HG02981 (cell line): ENCODE results near the gene PRKD2.

Experiments
- ATAC-seq: cut with Tn5 transposase; IDR thresholded peaks from one replicate; pipeline ENCODE4 v1.9.1; 2021; ENCODE audit warnings: mild to moderate bottlenecking, moderate library complexity; ENCODE audit not compliant: unreplicated experiment

The PRKD2 gene

GRCh38 chr19:46742926-46743480 is 26.1 kb upstream of the PRKD2 start:
- no peak for ATAC-seq

GRCh38 chr19:46741447-46741846 is 24.5 kb upstream of the PRKD2 start:
- ATAC-seq, result no peak

DNA sequence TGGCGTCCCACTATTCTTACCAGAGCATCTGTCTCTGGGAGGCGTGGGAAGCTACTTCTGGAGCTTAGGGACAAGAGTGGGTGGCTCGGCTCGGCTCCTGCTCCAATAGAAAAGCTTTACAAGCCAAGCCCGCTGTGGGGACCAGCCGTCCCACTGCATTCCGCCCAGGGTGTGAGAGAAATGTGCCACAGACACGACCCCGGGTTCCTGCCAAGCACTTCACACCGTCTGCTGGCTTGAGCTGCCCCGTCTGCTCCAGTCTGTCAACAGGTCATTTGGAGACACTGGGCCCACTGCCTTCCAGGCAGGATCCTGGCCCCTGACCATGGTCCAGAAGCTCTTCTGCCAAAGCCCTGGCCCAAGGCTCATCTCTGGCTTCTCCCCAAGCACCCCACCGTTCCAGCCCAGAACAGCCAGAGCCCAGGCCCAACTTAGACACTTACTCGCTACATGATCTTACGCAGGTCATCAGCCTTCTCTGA is 22.4 kb upstream of the PRKD2 start:
- no peak for ATAC-seq

GRCh38 chr19:46737761-46738171 is 20.9 kb upstream of the PRKD2 start:
- no peak for ATAC-seq

GRCh38 chr19:46737298-46737654 is 20.4 kb upstream of the PRKD2 start:
- ATAC-seq, result no peak

DNA sequence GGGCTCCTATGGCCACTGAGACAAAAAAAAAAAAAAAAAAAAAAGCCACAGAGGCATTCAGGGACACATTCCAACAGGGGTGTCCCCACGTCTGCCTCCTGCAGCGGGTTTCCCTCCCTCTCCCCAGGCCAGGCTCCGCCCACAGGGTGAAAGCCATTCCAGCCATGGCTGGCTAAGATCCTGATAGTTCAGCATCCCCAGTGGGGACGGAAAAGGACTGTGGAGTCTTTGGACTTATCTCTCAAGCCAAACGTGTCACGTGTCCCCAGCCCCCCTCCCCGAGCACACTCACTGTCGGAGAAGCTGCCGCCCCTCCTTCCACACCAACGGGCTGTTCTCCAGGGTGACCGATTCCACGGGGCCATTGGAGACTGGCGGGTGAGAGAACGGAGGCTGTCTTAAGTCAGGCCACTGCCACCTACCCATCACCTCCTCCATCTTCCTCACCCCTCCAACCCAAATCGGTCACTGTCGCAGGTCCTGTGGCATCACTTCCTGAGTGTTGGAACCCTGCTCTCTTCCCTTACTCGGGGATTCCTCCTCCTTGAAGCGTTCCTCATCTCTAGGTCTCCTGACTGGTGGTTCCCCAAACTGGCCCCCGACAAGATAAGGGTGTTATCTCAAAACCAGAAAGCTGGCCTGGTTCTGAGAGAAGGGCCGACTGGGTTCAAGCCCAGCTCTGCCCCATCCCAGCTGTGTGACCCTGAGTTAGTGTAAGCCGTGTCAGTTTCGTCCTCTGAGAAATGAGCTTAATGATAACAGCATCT is 19.8 kb upstream of the PRKD2 start:
- ATAC-seq, result no peak

DNA sequence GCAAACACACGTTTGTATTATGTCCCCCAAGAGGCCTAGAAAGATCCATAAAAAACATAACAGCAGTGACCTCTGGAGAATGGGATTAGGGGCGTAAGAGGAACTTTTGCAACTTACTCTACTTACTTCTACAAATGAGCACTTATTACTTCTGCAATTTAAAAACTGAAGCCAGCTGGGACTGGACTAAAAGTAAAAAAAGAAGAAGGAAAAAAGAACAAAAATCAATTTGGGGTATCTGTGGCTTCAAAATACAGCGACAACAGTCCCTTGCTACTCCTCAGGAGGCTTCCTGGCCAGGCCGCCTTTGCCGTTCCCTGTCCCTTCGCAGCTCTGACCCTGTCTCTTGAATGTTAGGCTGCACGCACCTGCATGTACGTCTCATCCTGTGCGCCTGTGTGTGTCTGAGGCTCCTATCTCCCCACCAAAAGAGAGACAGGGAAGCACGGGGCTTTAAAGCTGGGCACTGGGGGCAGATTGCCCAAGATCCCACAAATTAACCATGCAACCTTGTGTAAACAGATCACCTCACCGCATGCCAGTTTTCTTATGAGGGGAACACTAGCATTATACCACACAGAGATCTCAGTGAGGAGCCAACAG is 16.9 kb upstream of the PRKD2 start:
- no peak for ATAC-seq

- ATAC-seq, result no peak
These were observed 16.2 kb upstream of the PRKD2 start for GRCh38 chr19:46732966-46733689.

GRCh38 chr19:46732172-46732938 is 15.4 kb upstream of the PRKD2 start:
- no peak for ATAC-seq

DNA sequence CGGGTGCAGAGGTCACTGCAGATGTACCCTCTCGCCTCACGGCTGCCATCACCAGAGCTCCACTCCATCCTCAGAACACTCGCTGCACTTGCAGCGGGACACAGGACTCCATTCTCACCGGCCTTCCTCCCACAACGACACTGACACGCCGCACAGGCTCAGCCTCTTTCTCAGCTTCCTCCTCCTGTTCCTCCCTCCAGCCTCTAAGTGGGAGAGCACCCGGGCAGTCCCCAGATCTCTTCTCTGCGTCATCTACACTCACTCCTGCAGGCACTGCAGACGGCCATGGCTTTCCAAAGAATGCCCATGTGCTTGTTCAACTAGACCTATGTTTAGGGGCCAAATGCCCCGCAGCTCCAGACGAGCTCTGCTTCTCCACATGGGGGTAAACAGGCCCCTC is 14.7 kb upstream of the PRKD2 start:
- ATAC-seq, result no peak

GRCh38 chr19:46731007-46731501 is 14.1 kb upstream of the PRKD2 start:
- ATAC-seq, result no peak

DNA sequence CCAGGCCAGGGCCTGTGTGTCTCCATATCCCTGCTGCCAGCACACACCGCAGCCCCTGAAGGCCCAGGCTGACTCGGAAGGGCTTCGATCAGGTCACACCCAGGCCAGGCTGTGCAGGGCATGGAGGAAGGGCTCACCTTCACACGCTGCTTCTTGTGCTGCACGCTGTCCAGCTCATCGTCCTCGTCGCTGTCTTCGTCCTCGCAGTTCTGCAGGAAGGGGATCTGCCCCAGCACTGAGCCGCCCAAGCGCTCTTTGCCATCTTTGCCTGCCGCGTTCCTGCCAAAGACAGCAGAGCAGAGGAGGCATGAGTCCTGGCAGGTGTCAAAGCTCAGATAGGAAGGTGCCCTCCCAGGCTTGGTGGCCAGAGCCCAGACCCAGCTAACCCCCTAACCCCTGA is 13.7 kb upstream of the PRKD2 start:
- ATAC-seq, result no peak

GRCh38 chr19:46730187-46730586 is 13.3 kb upstream of the PRKD2 start:
- no peak for ATAC-seq

- no peak for ATAC-seq
These were observed 12.8 kb upstream of the PRKD2 start for GRCh38 chr19:46729696-46730095.

- ATAC-seq, result no peak
These were observed 11.9 kb upstream of the PRKD2 start for GRCh38 chr19:46728693-46729339.

GRCh38 chr19:46728208-46728607 is 11.3 kb upstream of the PRKD2 start:
- no peak for ATAC-seq

GRCh38 chr19:46727757-46728156 is 10.8 kb upstream of the PRKD2 start:
- no peak for ATAC-seq

GRCh38 chr19:46726971-46727501 is 10.1 kb upstream of the PRKD2 start:
- ATAC-seq, result no peak

GRCh38 chr19:46726551-46726950 is 9.6 kb upstream of the PRKD2 start:
- ATAC-seq, result no peak

- no peak for ATAC-seq
These were observed 9.0 kb upstream of the PRKD2 start for GRCh38 chr19:46725859-46726393.
